Panc1 (cell line): ENCODE results near the gene UBE2J2.

Experiments used
- POLR2AphosphoS5 ChIP-seq: IDR thresholded peaks from 2 replicates; pipeline ENCODE4 v1.6.1; 2012; ENCODE audit warnings: mild to moderate bottlenecking, low read depth, low read length, moderate library complexity
- TF ChIP-seq, protein P1 (sequence below): fragments of 450-650 bp; IDR thresholded peaks from 2 replicates; pipeline ENCODE4 v1.5.1; 2017; ENCODE audit warnings: mild to moderate bottlenecking

GRCh38 chr1:1322418-1322817, 48.8 kb upstream of the UBE2J2 start:
- TF ChIP-seq, protein P1, sequence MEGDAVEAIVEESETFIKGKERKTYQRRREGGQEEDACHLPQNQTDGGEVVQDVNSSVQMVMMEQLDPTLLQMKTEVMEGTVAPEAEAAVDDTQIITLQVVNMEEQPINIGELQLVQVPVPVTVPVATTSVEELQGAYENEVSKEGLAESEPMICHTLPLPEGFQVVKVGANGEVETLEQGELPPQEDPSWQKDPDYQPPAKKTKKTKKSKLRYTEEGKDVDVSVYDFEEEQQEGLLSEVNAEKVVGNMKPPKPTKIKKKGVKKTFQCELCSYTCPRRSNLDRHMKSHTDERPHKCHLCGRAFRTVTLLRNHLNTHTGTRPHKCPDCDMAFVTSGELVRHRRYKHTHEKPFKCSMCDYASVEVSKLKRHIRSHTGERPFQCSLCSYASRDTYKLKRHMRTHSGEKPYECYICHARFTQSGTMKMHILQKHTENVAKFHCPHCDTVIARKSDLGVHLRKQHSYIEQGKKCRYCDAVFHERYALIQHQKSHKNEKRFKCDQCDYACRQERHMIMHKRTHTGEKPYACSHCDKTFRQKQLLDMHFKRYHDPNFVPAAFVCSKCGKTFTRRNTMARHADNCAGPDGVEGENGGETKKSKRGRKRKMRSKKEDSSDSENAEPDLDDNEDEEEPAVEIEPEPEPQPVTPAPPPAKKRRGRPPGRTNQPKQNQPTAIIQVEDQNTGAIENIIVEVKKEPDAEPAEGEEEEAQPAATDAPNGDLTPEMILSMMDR = no peak
- TF ChIP-seq POLR2AphosphoS5 = no peak
